Mesenchymal stem cell (in vitro differentiated cells and primary cell): ENCODE measurements around the gene ZKSCAN2.

ENCODE experiments used
- DNase-seq: peaks from one replicate; pipeline ENCODE4 v3.0.0-alpha.2; 2013
- H2AFZ ChIP-seq: one replicate; pipeline ENCODE4 v1.6.1; 2013; ENCODE audit warnings: low read depth, mild to moderate bottlenecking, control low read depth, inconsistent platforms, low read length, moderate library complexity
- H2AK5ac ChIP-seq: 2 replicates; pipeline ENCODE4 v1.6.1; 2013; ENCODE audit warnings: low read length, moderate library complexity, mild to moderate bottlenecking, inconsistent platforms; ENCODE audit not compliant: severe bottlenecking
- H2BK120ac ChIP-seq: one replicate; pipeline ENCODE4 v1.6.1; 2013; ENCODE audit warnings: low read depth, mild to moderate bottlenecking, inconsistent platforms, low read length, moderate library complexity
- H2BK12ac ChIP-seq, 2 experiments: one replicate each; pipeline ENCODE4 v1.6.1; 2013; ENCODE audit warnings: inconsistent platforms in 2 of 2, low read length in 2 of 2, mild to moderate bottlenecking in 2 of 2, moderate library complexity in 2 of 2, control low read depth in 1 of 2
- H2BK15ac ChIP-seq: one replicate; pipeline ENCODE4 v1.6.1; 2013; ENCODE audit warnings: mild to moderate bottlenecking, low read depth, inconsistent platforms; ENCODE audit not compliant: poor library complexity, severe bottlenecking
- H2BK5ac ChIP-seq: 2 replicates; pipeline ENCODE4 v1.6.1; 2013; ENCODE audit warnings: low read depth, mild to moderate bottlenecking, low read length, control low read depth, inconsistent platforms; ENCODE audit not compliant: poor library complexity, severe bottlenecking
- H3K14ac ChIP-seq, 2 experiments: one replicate each; pipeline ENCODE4 v1.6.1; 2013; ENCODE audit warnings: inconsistent platforms in 2 of 2, low read length in 2 of 2, control low read depth in 1 of 2, mild to moderate bottlenecking in 1 of 2, moderate library complexity in 1 of 2
- H3K18ac ChIP-seq, 2 experiments: one replicate each; pipeline ENCODE4 v1.6.1; 2013; ENCODE audit warnings: inconsistent platforms in 2 of 2, low read length in 2 of 2, control low read depth in 1 of 2, low read depth in 1 of 2, mild to moderate bottlenecking in 1 of 2
- H3K23ac ChIP-seq, 2 experiments: one replicate each; pipeline ENCODE4 v1.6.1; 2013; ENCODE audit warnings: inconsistent platforms in 2 of 2, low read length in 2 of 2, mild to moderate bottlenecking in 2 of 2, moderate library complexity in 2 of 2, control low read depth in 1 of 2
- H3K27ac ChIP-seq: 2 replicates; pipeline ENCODE4 v1.5.1; 2013; ENCODE audit warnings: mild to moderate bottlenecking, moderate library complexity, low read length, control low read depth, inconsistent platforms; ENCODE audit not compliant: poor library complexity, severe bottlenecking
- H3K27me3 ChIP-seq, 2 experiments: 2 replicates each; pipeline versions ENCODE4 v1.6.1 to v1.7.0; 2013; ENCODE audit warnings: low read length in 2 of 2, mild to moderate bottlenecking in 2 of 2, moderate library complexity in 2 of 2, control low read depth in 1 of 2, inconsistent platforms in 1 of 2; ENCODE audit not compliant: control insufficient read depth in 1 of 2, insufficient read depth in 1 of 2
- H3K36me3 ChIP-seq, 2 experiments: 2 replicates each; pipeline versions ENCODE4 v1.6.1 to v1.7.0; 2013; ENCODE audit warnings: low read length in 2 of 2, control low read depth in 1 of 2, inconsistent platforms in 1 of 2, low read depth in 1 of 2, mild to moderate bottlenecking in 1 of 2; ENCODE audit not compliant: insufficient read depth in 2 of 2, control insufficient read depth in 1 of 2
- H3K4ac ChIP-seq, 2 experiments: one replicate each; pipeline ENCODE4 v1.6.1; 2013; ENCODE audit warnings: inconsistent platforms in 2 of 2, low read length in 2 of 2, mild to moderate bottlenecking in 2 of 2, moderate library complexity in 2 of 2, control low read depth in 1 of 2, low read depth in 1 of 2
- H3K4me1 ChIP-seq: 2 replicates; pipeline ENCODE4 v1.6.1; 2013; ENCODE audit warnings: low read depth, low read length, control low read depth; ENCODE audit not compliant: control insufficient read depth, insufficient read depth
- H3K4me2 ChIP-seq: 2 replicates; pipeline ENCODE4 v1.6.1; 2013; ENCODE audit warnings: low read length, mild to moderate bottlenecking, inconsistent platforms; ENCODE audit not compliant: poor library complexity, severe bottlenecking
- H3K4me3 ChIP-seq, 2 experiments: 2 replicates each; pipeline versions ENCODE4 v1.5.1 to v1.7.0; 2013; ENCODE audit warnings: low read length in 2 of 2, mild to moderate bottlenecking in 2 of 2, control low read depth in 1 of 2, low read depth in 1 of 2; ENCODE audit not compliant: insufficient read depth in 1 of 2
- H3K79me1 ChIP-seq: replicated peaks from 2 replicates; pipeline ENCODE4 v1.6.1; 2013; ENCODE audit warnings: mild to moderate bottlenecking, control low read depth, low read length, inconsistent platforms; ENCODE audit not compliant: poor library complexity, severe bottlenecking
- H3K9ac ChIP-seq: 2 replicates; pipeline ENCODE4 v1.7.0; 2013; ENCODE audit warnings: mild to moderate bottlenecking, low read length, moderate library complexity
- H3K9me3 ChIP-seq: 2 replicates; pipeline ENCODE4 v1.7.0; 2013; ENCODE audit warnings: mild to moderate bottlenecking, low read length; ENCODE audit not compliant: control insufficient read depth
- H4K8ac ChIP-seq: one replicate; pipeline ENCODE4 v1.6.1; 2013; ENCODE audit warnings: inconsistent platforms, mild to moderate bottlenecking, low read length, moderate library complexity
- H4K91ac ChIP-seq: one replicate; pipeline ENCODE4 v1.6.1; 2013; ENCODE audit warnings: mild to moderate bottlenecking, low read length, inconsistent platforms
- WGBS: methylation state at CpG from one replicate; pipeline ENCODE4 v1.1.7; 2013; ENCODE audit warnings: mixed read lengths; 5-methylcytosine and 5-hydroxymethylcytosine counted together

The ZKSCAN2 gene

DNA sequence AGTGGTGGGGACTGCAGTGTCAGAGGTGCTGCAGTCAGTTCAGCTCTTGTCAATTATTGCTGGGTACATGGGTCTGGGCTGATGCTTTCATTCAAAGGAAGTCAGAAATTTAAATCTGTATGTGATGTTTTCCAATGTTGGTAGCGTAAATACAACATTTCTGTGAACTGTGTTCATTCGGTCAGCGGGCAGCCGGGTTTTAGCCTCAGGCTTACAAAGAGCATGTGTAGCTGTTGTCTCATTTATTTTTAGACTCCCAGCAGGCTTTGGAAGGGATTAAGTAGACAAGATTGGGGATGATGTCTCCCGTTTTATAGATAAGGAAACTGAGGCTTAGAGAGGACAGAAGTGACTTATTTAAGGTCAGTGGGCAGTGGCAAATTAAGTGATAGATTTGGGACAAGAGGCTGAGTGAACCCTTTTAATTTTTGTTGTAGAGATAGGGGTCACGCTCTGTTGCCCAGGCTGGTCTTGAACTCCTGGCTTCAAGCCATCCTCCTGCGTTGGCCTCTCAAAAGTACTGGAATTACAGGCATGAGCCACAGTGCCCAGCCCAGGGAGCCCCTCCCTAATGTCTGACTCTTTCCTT is 32.8 kb downstream of the ZKSCAN2 start:
- H2BK12ac ChIP-seq = no peak overlapping the region
- DNase-seq = no peak

DNA sequence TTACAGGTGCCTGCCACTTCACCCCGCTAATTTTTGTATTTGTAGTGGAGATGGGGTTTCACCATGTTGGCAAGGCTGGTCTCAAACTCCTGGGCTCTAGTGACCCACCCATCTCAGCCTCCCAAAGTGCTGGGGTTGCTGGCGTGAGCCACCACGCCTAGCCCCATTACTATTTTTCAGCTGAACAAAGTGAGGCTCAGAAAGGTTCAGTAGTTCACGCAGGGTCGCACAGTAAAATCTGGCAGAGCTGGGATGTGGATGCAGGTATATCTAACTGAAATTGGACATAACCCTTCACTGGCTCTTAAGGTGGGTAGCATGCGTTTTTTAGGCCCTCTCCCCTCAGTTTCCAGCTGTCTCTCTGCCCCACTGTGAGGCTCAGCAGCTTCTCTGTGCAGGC is 33.7 kb downstream of the ZKSCAN2 start:
- no peak overlapping the region for H3K4me2 ChIP-seq
- no peak overlapping the region for H2BK15ac ChIP-seq
- H3K18ac ChIP-seq = no peak overlapping the region
- no peaks in the 10 kb centered on the region for H3K4me1 ChIP-seq
- H2BK5ac ChIP-seq = no peak overlapping the region
- H3K27ac ChIP-seq = no peak overlapping the region
- no peak overlapping the region for H3K23ac ChIP-seq
- no peak overlapping the region for H3K14ac ChIP-seq
- no peak overlapping the region for H2AK5ac ChIP-seq
- no peak overlapping the region for H3K9ac ChIP-seq
- no peak overlapping the region for H2BK120ac ChIP-seq
- H3K9me3 ChIP-seq = no peaks in the 10 kb centered on the region
- no peak for DNase-seq
- H3K36me3 ChIP-seq = no peaks in the 10 kb centered on the region
- no peak overlapping the region for H3K4ac ChIP-seq
- H2BK12ac ChIP-seq = no peak overlapping the region
- H3K27me3 ChIP-seq = peaks cover 0 to 3% of the 10 kb centered on the region in 2 experiments
- H2AFZ ChIP-seq = no peak overlapping the region
- H4K91ac ChIP-seq = no peak overlapping the region
- no peak overlapping the region for H4K8ac ChIP-seq
- WGBS = 81% methylated on average over 5 of the region's 6 CpGs
- H3K79me1 ChIP-seq = no peaks in the 10 kb centered on the region
- H3K4me3 ChIP-seq = no peak overlapping the region

More for the DNA sequence above, 32.8 kb downstream of the ZKSCAN2 start:
- no peaks in the 10 kb centered on the region for H3K9me3 ChIP-seq
- H2BK15ac ChIP-seq = no peak overlapping the region
- peaks cover 0 to 3% of the 10 kb centered on the region in 2 experiments for H3K27me3 ChIP-seq
- H3K4me3 ChIP-seq = no peak overlapping the region
- no peak overlapping the region for H3K4me2 ChIP-seq
- WGBS = 93% methylated on average over 7 of the region's 7 CpGs
- no peaks in the 10 kb centered on the region for H3K36me3 ChIP-seq
- H3K23ac ChIP-seq = no peak overlapping the region
- no peak overlapping the region for H2BK5ac ChIP-seq
- H3K9ac ChIP-seq = peak overlapping the region; percentile 75
- H3K14ac ChIP-seq = no peak overlapping the region
- H3K18ac ChIP-seq = no peak overlapping the region
- no peak overlapping the region for H3K4ac ChIP-seq
- H3K27ac ChIP-seq = no peak overlapping the region
- no peak overlapping the region for H2AFZ ChIP-seq
- H4K8ac ChIP-seq = no peak overlapping the region
- H2BK120ac ChIP-seq = no peak overlapping the region
- no peak overlapping the region for H4K91ac ChIP-seq
- H2AK5ac ChIP-seq = no peak overlapping the region
- H3K79me1 ChIP-seq = no peaks in the 10 kb centered on the region
- H3K4me1 ChIP-seq = no peaks in the 10 kb centered on the region

DNA sequence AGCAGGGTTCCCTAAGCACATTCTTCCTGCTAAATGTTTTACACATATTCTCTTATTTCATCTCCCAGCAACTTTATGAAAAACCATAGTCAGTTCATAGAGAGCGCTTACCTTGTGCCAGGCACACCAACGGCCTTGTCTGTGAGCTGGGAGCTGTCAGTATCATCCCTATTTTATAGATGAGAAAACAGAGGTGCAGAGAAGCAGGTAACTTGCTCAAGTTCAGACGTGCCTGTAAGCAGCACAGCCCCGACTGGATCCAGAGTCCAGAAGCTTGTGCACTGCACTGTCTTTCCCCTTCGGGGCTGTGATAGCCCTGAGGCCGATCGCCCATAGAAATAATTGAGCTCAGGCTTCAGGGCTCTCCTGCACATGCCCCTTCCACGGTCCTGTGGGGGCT is 34.7 kb downstream of the ZKSCAN2 start:
- Histone ChIP-seq H3K4me2 (no peak overlapping the region), H3K79me1 (no peaks in the 10 kb centered on the region), H4K8ac (no peak overlapping the region), H3K27me3 (peaks cover 3 to 7% of the 10 kb centered on the region in 2 experiments), H3K23ac (no peak overlapping the region), H3K9ac (no peak overlapping the region), H3K4me3 (no peak overlapping the region), H2AK5ac (no peak overlapping the region), H3K36me3 (no peaks in the 10 kb centered on the region), H3K18ac (no peak overlapping the region), H3K9me3 (no peaks in the 10 kb centered on the region), H4K91ac (no peak overlapping the region), H2BK120ac (no peak overlapping the region), H3K27ac (no peak overlapping the region), H3K4ac (no peak overlapping the region), H2BK15ac (no peak overlapping the region), H2BK5ac (no peak overlapping the region), H3K14ac (no peak overlapping the region), H2BK12ac (no peak overlapping the region), H3K4me1 (no peaks in the 10 kb centered on the region), H2AFZ (no peak overlapping the region)
- 84% methylated on average over 8 of the region's 8 CpGs for WGBS
- no peak for DNase-seq

DNA sequence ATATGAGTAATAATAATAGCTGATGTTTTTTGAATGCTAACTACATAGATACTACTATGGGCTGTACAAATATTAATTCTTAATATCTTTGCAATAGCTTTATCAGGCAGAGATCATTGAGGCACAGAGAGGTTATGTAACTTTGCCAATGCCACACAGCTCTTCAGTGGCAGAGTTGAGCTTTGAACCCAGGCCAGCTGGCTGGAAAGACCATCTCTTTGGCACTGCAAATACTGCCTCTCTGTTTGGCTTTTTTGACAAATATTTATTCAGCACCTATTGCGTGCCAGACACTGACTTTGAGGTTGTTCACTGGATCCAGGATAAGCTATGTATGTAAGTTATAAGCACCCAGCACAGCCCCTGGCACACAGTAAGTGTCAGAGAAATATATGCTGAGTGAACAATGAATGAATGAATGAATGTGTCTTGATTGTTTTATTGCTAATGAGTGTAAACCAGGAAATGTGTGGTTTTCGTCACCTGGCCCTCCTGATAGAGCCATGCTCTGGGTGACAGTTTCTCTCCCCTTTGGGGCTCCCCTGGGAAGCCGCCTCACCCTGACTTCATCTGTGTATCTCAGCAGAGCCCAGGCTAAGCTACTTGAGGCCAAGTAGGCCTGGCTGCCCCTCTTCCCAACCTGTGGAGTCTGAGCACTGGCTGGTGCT is 38.4 kb downstream of the ZKSCAN2 start:
- Histone ChIP-seq H3K23ac (no peak overlapping the region), H2BK12ac (no peak overlapping the region), H3K36me3 (no peaks in the 10 kb centered on the region), H4K8ac (no peak overlapping the region), H3K18ac (no peak overlapping the region), H3K4me1 (peaks cover 2% of the 10 kb centered on the region), H3K9ac (no peak overlapping the region), H2BK15ac (no peak overlapping the region), H2BK120ac (no peak overlapping the region), H3K27ac (no peak overlapping the region), H3K79me1 (no peaks in the 10 kb centered on the region), H2BK5ac (no peak overlapping the region), H2AK5ac (no peak overlapping the region), H3K4me2 (no peak overlapping the region), H3K14ac (no peak overlapping the region), H3K4ac (no peak overlapping the region), H3K9me3 (no peaks in the 10 kb centered on the region), H3K27me3 (peaks cover 16 to 27% of the 10 kb centered on the region in 2 experiments), H2AFZ (no peak overlapping the region), H4K91ac (no peak overlapping the region), H3K4me3 (no peak overlapping the region)
- no peak for DNase-seq
- WGBS = 97% methylated on average over 3 of the region's 3 CpGs
